ENCODE measurements around the gene TXLNG. TPM values are rescaled to one million over a fixed set of nuclear protein-coding genes. Genes with fewer than 3 reads are reported as not detected.

The TXLNG gene
- total and polyA plus RNA-seq, 2 of the 4 experiments (the other 2 are of a cell fraction) = 7.0 to 9.7 TPM

DNA sequence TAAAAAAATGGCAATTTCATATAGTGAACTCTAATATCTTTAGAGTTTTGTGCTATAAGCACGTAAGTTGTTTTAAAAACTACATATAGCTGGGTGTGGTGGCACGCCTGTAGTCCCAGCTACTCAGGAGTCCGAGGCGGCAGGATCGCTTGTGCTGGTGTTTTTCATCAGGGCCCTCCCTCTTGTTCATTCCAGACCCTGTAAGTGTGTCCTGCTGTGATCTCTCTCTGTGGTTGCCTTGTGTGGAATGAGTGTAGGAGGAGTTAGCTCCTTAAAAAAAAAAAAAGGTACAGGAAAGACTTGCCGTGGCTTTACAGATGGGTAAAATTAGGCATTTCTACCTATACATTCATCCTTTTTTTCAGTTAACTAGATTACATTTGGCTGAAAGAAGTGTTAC is 48.5 kb downstream of the TXLNG start:
- TF ChIP-seq MAFK (IDR thresholded peaks at IDR 0.05; ENCODE audit: low read depth, low read length) (no peak), FOS (IDR thresholded peaks at IDR 0.05; ENCODE audit: low read depth, low read length) (no peak), POLR2A (IDR thresholded peaks at IDR 0.05; ENCODE audit: low read depth, low read length) (no peak), MAZ (IDR thresholded peaks at IDR 0.05; ENCODE audit: borderline replicate concordance, low read depth, low read length) (no peak), RCOR1 (IDR thresholded peaks at IDR 0.05; ENCODE audit: insufficient replicate concordance, low read length) (no peak), CEBPB (IDR thresholded peaks at IDR 0.05; ENCODE audit: low read depth, low read length) (no peak)
- TF ChIP-seq, protein P1, sequence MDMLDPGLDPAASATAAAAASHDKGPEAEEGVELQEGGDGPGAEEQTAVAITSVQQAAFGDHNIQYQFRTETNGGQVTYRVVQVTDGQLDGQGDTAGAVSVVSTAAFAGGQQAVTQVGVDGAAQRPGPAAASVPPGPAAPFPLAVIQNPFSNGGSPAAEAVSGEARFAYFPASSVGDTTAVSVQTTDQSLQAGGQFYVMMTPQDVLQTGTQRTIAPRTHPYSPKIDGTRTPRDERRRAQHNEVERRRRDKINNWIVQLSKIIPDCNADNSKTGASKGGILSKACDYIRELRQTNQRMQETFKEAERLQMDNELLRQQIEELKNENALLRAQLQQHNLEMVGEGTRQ (IDR thresholded peaks at IDR 0.05; ENCODE audit: low read depth, low read length) = no peak
- TF ChIP-seq, protein P2, sequence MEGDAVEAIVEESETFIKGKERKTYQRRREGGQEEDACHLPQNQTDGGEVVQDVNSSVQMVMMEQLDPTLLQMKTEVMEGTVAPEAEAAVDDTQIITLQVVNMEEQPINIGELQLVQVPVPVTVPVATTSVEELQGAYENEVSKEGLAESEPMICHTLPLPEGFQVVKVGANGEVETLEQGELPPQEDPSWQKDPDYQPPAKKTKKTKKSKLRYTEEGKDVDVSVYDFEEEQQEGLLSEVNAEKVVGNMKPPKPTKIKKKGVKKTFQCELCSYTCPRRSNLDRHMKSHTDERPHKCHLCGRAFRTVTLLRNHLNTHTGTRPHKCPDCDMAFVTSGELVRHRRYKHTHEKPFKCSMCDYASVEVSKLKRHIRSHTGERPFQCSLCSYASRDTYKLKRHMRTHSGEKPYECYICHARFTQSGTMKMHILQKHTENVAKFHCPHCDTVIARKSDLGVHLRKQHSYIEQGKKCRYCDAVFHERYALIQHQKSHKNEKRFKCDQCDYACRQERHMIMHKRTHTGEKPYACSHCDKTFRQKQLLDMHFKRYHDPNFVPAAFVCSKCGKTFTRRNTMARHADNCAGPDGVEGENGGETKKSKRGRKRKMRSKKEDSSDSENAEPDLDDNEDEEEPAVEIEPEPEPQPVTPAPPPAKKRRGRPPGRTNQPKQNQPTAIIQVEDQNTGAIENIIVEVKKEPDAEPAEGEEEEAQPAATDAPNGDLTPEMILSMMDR (conservative IDR thresholded peaks at IDR 0.05; ENCODE audit: low read depth, low read length) = no peak
- peaks cover 5% of the 10 kb centered on the region; the same call in 1 of the 2 replicates for H3K9me1 ChIP-seq (ENCODE audit: insufficient read depth, low read length)
- peaks cover 24% of the 10 kb centered on the region for H3K36me3 ChIP-seq (ENCODE audit: control insufficient read depth, insufficient read depth, low read length)
- H2BK5ac ChIP-seq (ENCODE audit: low read depth, low read length, poor library complexity, severe bottlenecking) = no peak overlapping the region
- no peak overlapping the region for H3K14ac ChIP-seq (replicated peaks; ENCODE audit: low read depth, low read length)
- H2BK15ac ChIP-seq (ENCODE audit: low read depth, low read length) = no peak overlapping the region
- H3K4me2 ChIP-seq (ENCODE audit: low read depth, low read length) = no peak overlapping the region
- no peak overlapping the region for H3K4ac ChIP-seq (ENCODE audit: low read depth, low read length)
- H3K27me3 ChIP-seq (ENCODE audit: control insufficient read depth, insufficient read depth, low read length) = no peaks in the 10 kb centered on the region
- H2AK5ac ChIP-seq (ENCODE audit: low read depth, low read length) = no peak overlapping the region
- no peak for DNase-seq
- CTCF ChIA-PET = interaction anchor here (0.8 kb wide), 1 partner anchor 9 kb away, joined by 3 read pairs; no protein-coding TSS in a partner anchor
- no peak overlapping the region for H3K18ac ChIP-seq (ENCODE audit: low read depth, low read length)
- H4K8ac ChIP-seq (ENCODE audit: low read depth in 2 of 2, low read length in 2 of 2) = no peak overlapping the region
- H3K27ac ChIP-seq (ENCODE audit: insufficient read depth, low read length) = no peak overlapping the region
- H2BK20ac ChIP-seq (ENCODE audit: low read depth, low read length) = no peak overlapping the region
- H2AFZ ChIP-seq (replicated peaks; ENCODE audit: low read length, poor library complexity) = no peak overlapping the region
- no TSS peak for BruUV-seq (replicated peaks)
- H3K9me3 ChIP-seq (ENCODE audit: control insufficient read depth, insufficient read depth, low read length) = no peaks in the 10 kb centered on the region
- H3K4me3 ChIP-seq (ENCODE audit: insufficient read depth, low read depth, low read length) = no peak overlapping the region
- H3K9ac ChIP-seq (ENCODE audit: low read depth, low read length) = no peak overlapping the region
- H4K20me1 ChIP-seq (ENCODE audit: insufficient read depth, low read length) = no peaks in the 10 kb centered on the region
- WGBS, 2 experiments (ENCODE audit: extremely low coverage in 2 of 2, insufficient read length in 1 of 2) = no CpG with 5 or more reads among the region's 6 CpGs
- H4K91ac ChIP-seq (ENCODE audit: insufficient read depth, low read depth, low read length) = no peak overlapping the region
- H3K56ac ChIP-seq (ENCODE audit: extremely low read depth, insufficient read depth, low read length) = no peak overlapping the region
- intact Hi-C loops (cut with micrococcal nuclease) = no loop called here
- H3K23ac ChIP-seq (ENCODE audit: low read depth, low read length) = no peak overlapping the region
- ATAC-seq (ENCODE audit: low read depth) = no peak
- H3K79me1 ChIP-seq (ENCODE audit: low read depth in 1 of 2, low read length in 2 of 2) = peaks cover 0 to 7% of the 10 kb centered on the region in 2 experiments; a peak in 1 of 4 replicates
- dilution Hi-C loops (cut with HindIII; ENCODE audit: low sequenced_read_pairs, unreplicated experiment) = no loop called here
- H4K5ac ChIP-seq (ENCODE audit: low read depth, low read length) = no peak overlapping the region
- peaks cover 14% of the 10 kb centered on the region for H3K4me1 ChIP-seq (ENCODE audit: control insufficient read depth, insufficient read depth, low read length)
- H2AK9ac ChIP-seq (replicated peaks; ENCODE audit: low read depth, low read length, poor library complexity) = no peak overlapping the region
- H2BK120ac ChIP-seq (ENCODE audit: low read depth, low read length) = no peak overlapping the region
- in situ Hi-C loops (cut with MboI; ENCODE audit: low sequenced_read_pairs) = loop anchor here (25.0 kb wide), 1 partner anchor 852 kb away; no protein-coding TSS in a partner anchor
- POLR2A ChIA-PET (ENCODE audit: unreplicated experiment) = no interaction called here

Measured in IMR-90 (cell line).